Keratinocyte (primary cell): ENCODE measurements around the gene MIB2. TPM values are rescaled to one million over a fixed set of nuclear protein-coding genes. Genes with fewer than 3 reads are reported as not detected.

Experiments
- DNase-seq: peaks from one replicate; pipeline ENCODE4 v3.0.0-alpha.2; 2011; ENCODE audit warnings: low read depth, missing footprints, low spot score
- FAIRE-seq: peaks from 2 replicates; lab custom pipeline; 2011; peaks lifted over from hg19 to GRCh38; lab: Jason Lieb, UNC
- H2AFZ ChIP-seq: 2 replicates; pipeline ENCODE4 v1.6.0; 2012; ENCODE audit warnings: low read length, control low read depth, inconsistent platforms; ENCODE audit not compliant: control insufficient read depth
- H3K27ac ChIP-seq: 2 replicates; pipeline ENCODE4 v1.5.1; 2011; ENCODE audit warnings: low read length; ENCODE audit not compliant: control insufficient read depth, insufficient read depth
- H3K27me3 ChIP-seq: 3 replicates; pipeline ENCODE4 v1.6.0; 2011; ENCODE audit warnings: low read length; ENCODE audit not compliant: control insufficient read depth, insufficient read depth; ENCODE audit errors: extremely low read depth
- H3K36me3 ChIP-seq, 2 experiments: 2 replicates in 1 of 2; 3 replicates in 1 of 2; pipeline ENCODE4 v1.5.1; 2011; ENCODE audit warnings: low read length in 2 of 2, mild to moderate bottlenecking in 1 of 2; ENCODE audit not compliant: control insufficient read depth in 2 of 2, insufficient read depth in 2 of 2; ENCODE audit errors: extremely low read depth in 1 of 2
- H3K4me1 ChIP-seq: 3 replicates; pipeline ENCODE4 v1.5.1; 2011; ENCODE audit warnings: low read length; ENCODE audit not compliant: control insufficient read depth, insufficient read depth; ENCODE audit errors: extremely low read depth
- H3K4me2 ChIP-seq: 3 replicates; pipeline ENCODE4 v1.6.0; 2011; ENCODE audit warnings: low read depth, low read length; ENCODE audit not compliant: control insufficient read depth, insufficient read depth; ENCODE audit errors: extremely low read depth
- H3K4me3 ChIP-seq, 3 experiments: fragments of 200-600 bp in 1 of 3; sonication (generic) in 1 of 3; 2 replicates in 2 of 3; 3 replicates in 1 of 3; pipeline ENCODE4 v1.5.1; 2011 to 2016; ENCODE audit warnings: low read length in 3 of 3, mild to moderate bottlenecking in 3 of 3, control low read depth in 2 of 3, inconsistent platforms in 1 of 3, low read depth in 1 of 3, mixed read lengths in 1 of 3, mixed run types in 1 of 3, moderate library complexity in 1 of 3; ENCODE audit not compliant: control insufficient read depth in 2 of 3, insufficient read depth in 2 of 3; ENCODE audit errors: extremely low read depth in 1 of 3
- H3K79me2 ChIP-seq: 2 replicates; pipeline ENCODE4 v1.6.0; 2012; ENCODE audit warnings: low read length; ENCODE audit not compliant: control insufficient read depth, insufficient read depth
- H3K9ac ChIP-seq: 3 replicates; pipeline ENCODE4 v1.6.0; 2011; ENCODE audit warnings: low read length; ENCODE audit not compliant: control insufficient read depth, insufficient read depth; ENCODE audit errors: extremely low read depth
- H3K9me1 ChIP-seq: 3 replicates; pipeline ENCODE4 v1.6.0; 2011; ENCODE audit warnings: low read length; ENCODE audit not compliant: control insufficient read depth, insufficient read depth; ENCODE audit errors: extremely low read depth
- H3K9me3 ChIP-seq: 2 replicates; pipeline ENCODE4 v1.5.1; 2012; ENCODE audit warnings: low read depth, low read length; ENCODE audit not compliant: control insufficient read depth
- H4K20me1 ChIP-seq: 3 replicates; pipeline ENCODE4 v1.6.0; 2011; ENCODE audit warnings: low read length; ENCODE audit not compliant: control insufficient read depth, insufficient read depth; ENCODE audit errors: extremely low read depth
- EZH2 ChIP-seq: IDR thresholded peaks from one replicate; pipeline ENCODE4 v1.6.1; 2012; ENCODE audit warnings: inconsistent platforms, mild to moderate bottlenecking, low read length, moderate library complexity
- dilution Hi-C: fragments of 300-500 bp; cut with MboI; formaldehyde crosslinking; loops from one replicate; pipeline ENCODE4 v1.7.0; 2020; ENCODE audit warnings: low sequenced_read_pairs; ENCODE audit not compliant: extremely low pct_ligation_motif_present
- polyA plus RNA-seq, 5 experiments: library from polyadenylated mRNA; depleted of rRNA in 3 of 5; stranded (reverse) in 3 of 5; stranded (forward) in 1 of 5; unstranded in 1 of 5; fragments of >200 nt; gene quantifications; 1 replicate in 1 of 5; 2 replicates in 3 of 5; 3 replicates in 1 of 5; pipeline versions ENCODE4 v1.2.1 to v1.2.3, GENCODE V29; 2011 to 2012; ENCODE audit warnings: missing spikeins in 2 of 5, low read depth in 1 of 5, low replicate concordance in 1 of 5
- TF ChIP-seq, protein P1 (sequence below), 3 experiments: IDR thresholded peaks in 1 of 3; conservative IDR thresholded peaks in 1 of 3; optimal IDR thresholded peaks in 1 of 3; 2 replicates in 2 of 3; 3 replicates in 1 of 3; pipeline versions ENCODE3 to v1.5.1; 2011; ENCODE audit warnings: low read length in 3 of 3, mild to moderate bottlenecking in 3 of 3, moderate library complexity in 2 of 3, control low read depth in 1 of 3, inconsistent platforms in 1 of 3; ENCODE audit not compliant: insufficient read depth in 2 of 3; ENCODE audit errors: extremely low read depth in 1 of 3

MIB2 gene
- polyA plus RNA-seq, 1 donor (not counting 4 experiments of a cell fraction or from before 2014, with no cell fraction given), result 13.9 TPM

DNA sequence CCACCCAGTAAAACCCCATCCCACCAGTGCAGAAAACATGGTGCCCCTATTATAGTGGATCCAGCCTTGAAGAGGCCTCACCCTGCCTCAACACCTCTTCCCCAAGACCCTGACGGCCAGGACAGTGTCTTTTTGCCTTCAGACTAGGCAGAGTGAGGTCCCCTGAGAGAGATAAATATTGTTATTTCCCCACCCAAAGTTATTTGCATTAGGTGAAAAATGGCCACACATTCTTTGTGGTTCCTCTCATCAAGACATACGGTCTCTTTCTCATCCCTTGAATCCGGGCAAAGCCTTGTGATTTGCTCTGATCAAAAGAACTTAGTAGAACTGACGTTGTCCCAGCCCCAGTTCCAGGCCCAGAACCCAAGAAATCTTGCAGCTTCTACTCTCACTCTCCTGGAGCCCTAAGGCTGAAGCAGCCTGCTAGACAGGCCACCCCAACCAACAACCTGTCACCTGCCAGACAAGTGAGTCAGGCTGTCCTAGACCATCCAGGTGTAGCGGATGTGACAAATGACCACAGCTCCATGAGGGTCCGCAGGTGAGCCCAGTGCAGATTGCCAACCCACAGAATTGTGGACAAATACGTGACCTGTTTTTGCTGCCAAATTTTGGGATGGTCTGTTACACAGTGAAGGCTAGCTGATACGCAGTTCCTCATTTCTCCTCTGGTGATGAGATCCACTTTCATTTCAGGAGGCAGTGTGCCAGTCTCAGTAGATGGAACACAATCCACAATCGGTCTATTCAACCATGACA, 32.5 kb upstream of the MIB2 start:
- H3K4me1 ChIP-seq, result no peaks in the 10 kb centered on the region
- no peaks in the 10 kb centered on the region for H4K20me1 ChIP-seq
- no peaks in the 10 kb centered on the region for H3K9me1 ChIP-seq
- H3K36me3 ChIP-seq, result no peaks in the 10 kb centered on the region
- no peak overlapping the region for H2AFZ ChIP-seq
- H3K27ac ChIP-seq, result no peak overlapping the region
- no peaks in the 10 kb centered on the region for H3K79me2 ChIP-seq
- TF ChIP-seq, protein P1, sequence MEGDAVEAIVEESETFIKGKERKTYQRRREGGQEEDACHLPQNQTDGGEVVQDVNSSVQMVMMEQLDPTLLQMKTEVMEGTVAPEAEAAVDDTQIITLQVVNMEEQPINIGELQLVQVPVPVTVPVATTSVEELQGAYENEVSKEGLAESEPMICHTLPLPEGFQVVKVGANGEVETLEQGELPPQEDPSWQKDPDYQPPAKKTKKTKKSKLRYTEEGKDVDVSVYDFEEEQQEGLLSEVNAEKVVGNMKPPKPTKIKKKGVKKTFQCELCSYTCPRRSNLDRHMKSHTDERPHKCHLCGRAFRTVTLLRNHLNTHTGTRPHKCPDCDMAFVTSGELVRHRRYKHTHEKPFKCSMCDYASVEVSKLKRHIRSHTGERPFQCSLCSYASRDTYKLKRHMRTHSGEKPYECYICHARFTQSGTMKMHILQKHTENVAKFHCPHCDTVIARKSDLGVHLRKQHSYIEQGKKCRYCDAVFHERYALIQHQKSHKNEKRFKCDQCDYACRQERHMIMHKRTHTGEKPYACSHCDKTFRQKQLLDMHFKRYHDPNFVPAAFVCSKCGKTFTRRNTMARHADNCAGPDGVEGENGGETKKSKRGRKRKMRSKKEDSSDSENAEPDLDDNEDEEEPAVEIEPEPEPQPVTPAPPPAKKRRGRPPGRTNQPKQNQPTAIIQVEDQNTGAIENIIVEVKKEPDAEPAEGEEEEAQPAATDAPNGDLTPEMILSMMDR (optimal IDR thresholded peaks at IDR 0.05 in 1 of 3, IDR thresholded peaks at IDR 0.05 in 1 of 3, conservative IDR thresholded peaks at IDR 0.05 in 1 of 3; ENCODE audit: extremely low read depth in 1 of 3, insufficient read depth in 2 of 3, low read length in 3 of 3), result no peak
- TF ChIP-seq EZH2, result no peak
- H3K4me2 ChIP-seq, result no peak overlapping the region
- DNase-seq, result no peak
- no peaks in the 10 kb centered on the region for H3K9me3 ChIP-seq
- H3K9ac ChIP-seq, result no peak overlapping the region
- H3K4me3 ChIP-seq, result no peak overlapping the region
- no peak for FAIRE-seq
- dilution Hi-C loops, result no loop called here
- H3K27me3 ChIP-seq, result peaks cover 13% of the 10 kb centered on the region

DNA sequence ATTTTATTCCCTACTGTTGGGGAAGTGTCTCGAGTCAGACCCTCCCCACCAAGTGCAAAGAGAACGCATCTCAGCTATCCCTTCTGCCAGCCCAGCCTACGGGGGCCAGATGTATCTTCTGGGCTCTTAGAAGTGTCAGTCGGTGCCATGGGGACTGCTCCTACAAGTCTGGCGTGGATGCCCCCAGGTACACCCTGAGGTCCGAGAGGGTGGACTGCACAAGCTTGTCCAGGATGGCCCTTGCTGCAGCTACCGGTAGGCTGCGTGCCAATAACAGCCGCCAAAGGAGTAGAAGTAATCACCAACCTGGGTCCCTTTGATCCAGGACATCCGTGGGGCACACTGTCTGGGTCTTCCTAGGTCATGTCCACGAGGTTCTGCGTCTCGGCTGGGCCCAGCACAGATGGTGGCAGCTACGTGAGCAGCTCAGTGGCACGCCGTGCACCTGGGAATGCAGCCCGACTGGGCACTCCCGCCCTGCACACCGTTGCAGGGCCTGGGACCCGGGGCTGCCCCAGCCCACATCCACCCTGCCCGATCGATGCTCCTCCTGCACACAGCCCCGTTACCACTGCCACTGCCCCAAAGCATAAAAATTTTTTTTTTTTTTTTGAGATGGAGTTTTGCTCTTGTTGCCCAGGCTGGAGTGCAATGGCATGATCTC, 31.8 kb upstream of the MIB2 start:
- TF ChIP-seq, protein P1 (optimal IDR thresholded peaks at IDR 0.05 in 1 of 3, IDR thresholded peaks at IDR 0.05 in 1 of 3, conservative IDR thresholded peaks at IDR 0.05 in 1 of 3; ENCODE audit: extremely low read depth in 1 of 3, insufficient read depth in 2 of 3, low read length in 3 of 3), result no peak
- TF ChIP-seq EZH2, result no peak
- H3K9me3 ChIP-seq, result no peaks in the 10 kb centered on the region
- no peaks in the 10 kb centered on the region for H4K20me1 ChIP-seq
- no peaks in the 10 kb centered on the region for H3K9me1 ChIP-seq
- DNase-seq, result no peak
- no peak overlapping the region for H3K27ac ChIP-seq
- H2AFZ ChIP-seq, result no peak overlapping the region
- H3K4me2 ChIP-seq, result no peak overlapping the region
- no peak overlapping the region for H3K9ac ChIP-seq
- no peaks in the 10 kb centered on the region for H3K4me1 ChIP-seq
- FAIRE-seq, result no peak
- peaks cover 6% of the 10 kb centered on the region for H3K27me3 ChIP-seq
- H3K79me2 ChIP-seq, result no peaks in the 10 kb centered on the region
- dilution Hi-C loops, result no loop called here
- no peaks in the 10 kb centered on the region for H3K36me3 ChIP-seq
- no peak overlapping the region for H3K4me3 ChIP-seq
